GM12873 (cell line): ENCODE measurements around the gene GPR15.

Experiments used
- CTCF ChIP-seq: IDR thresholded peaks from 2 replicates; pipeline ENCODE4 v1.5.1; 2012; ENCODE audit warnings: low read depth, mild to moderate bottlenecking, moderate library complexity, low read length, control low read depth; ENCODE audit not compliant: insufficient read depth; ENCODE audit errors: missing control alignments

Gene GPR15

GRCh38 chr3:98580401-98581386 is 48.9 kb downstream of the GPR15 start:
- TF ChIP-seq CTCF, result no peak

- TF ChIP-seq CTCF, result no peak
Observed at GRCh38 chr3:98581474-98581873, 49.7 kb downstream of the GPR15 start.

- no peak for TF ChIP-seq CTCF
Observed at GRCh38 chr3:98582042-98582441, 50.3 kb downstream of the GPR15 start.

- no peak for TF ChIP-seq CTCF
Observed at GRCh38 chr3:98583766-98584165, 52.0 kb downstream of the GPR15 start.
